Neural cell (in vitro differentiated cells): Measurements from ENCODE around the gene FBXL17. TPM values are rescaled to one million over a fixed set of nuclear protein-coding genes. Genes with fewer than 3 reads are reported as not detected.

Source experiments
- H2AFZ ChIP-seq: fragments of 200-600, 300-800 bp; sonication (generic), shearing (Covaris generic); 2 replicates; pipeline ENCODE4 v1.6.0; 2014; ENCODE audit warnings: low read depth, mild to moderate bottlenecking, antibody characterized with exemption, low read length, moderate library complexity
- H3F3A ChIP-seq: fragments of 200-600 bp; shearing (Covaris generic); 2 replicates; pipeline ENCODE4 v1.6.1; 2016; ENCODE audit warnings: mild to moderate bottlenecking, moderate library complexity, mixed read lengths, antibody characterized with exemption, low read length; ENCODE audit not compliant: insufficient read depth, poor library complexity, severe bottlenecking
- H3K27ac ChIP-seq: fragments of 200-600, 300-800 bp; sonication (generic), shearing (Covaris generic); 2 replicates; pipeline ENCODE4 v1.5.1; 2014; ENCODE audit warnings: mild to moderate bottlenecking, low read length, moderate library complexity
- H3K27me3 ChIP-seq: fragments of 300-800, 200-600 bp; sonication (generic), shearing (Covaris generic); 2 replicates; pipeline ENCODE4 v1.6.0; 2014; ENCODE audit warnings: mild to moderate bottlenecking, low read depth, low read length, moderate library complexity; ENCODE audit not compliant: insufficient read depth
- H3K36me3 ChIP-seq: fragments of 300-800, 200-600 bp; sonication (generic), shearing (Covaris generic); 2 replicates; pipeline ENCODE4 v1.5.1; 2014; ENCODE audit warnings: mild to moderate bottlenecking, antibody characterized with exemption, low read length, moderate library complexity; ENCODE audit not compliant: insufficient read depth
- H3K4me2 ChIP-seq: fragments of 300-800, 200-600 bp; sonication (generic), shearing (Covaris generic); 2 replicates; pipeline ENCODE4 v1.6.0; 2014; ENCODE audit warnings: mild to moderate bottlenecking, low read length
- H3K4me3 ChIP-seq: fragments of 300-800, 200-600 bp; sonication (generic), shearing (Covaris generic); 2 replicates; pipeline ENCODE4 v1.5.1; 2014; ENCODE audit warnings: mild to moderate bottlenecking, low read length, moderate library complexity
- H3K79me2 ChIP-seq: fragments of 200-600 bp; shearing (Covaris generic); replicated peaks from 2 replicates; pipeline ENCODE4 v1.6.0; 2014; ENCODE audit warnings: mild to moderate bottlenecking, low read length, moderate library complexity; ENCODE audit not compliant: insufficient read depth
- H3K9ac ChIP-seq: fragments of 300-800, 200-600 bp; sonication (generic), shearing (Covaris generic); 2 replicates; pipeline ENCODE4 v1.6.1; 2016; ENCODE audit warnings: mild to moderate bottlenecking, low read length, mixed read lengths
- H3K9me2 ChIP-seq: fragments of 200-600 bp; shearing (Covaris generic); 2 replicates; pipeline ENCODE4 v1.6.1; 2016; ENCODE audit warnings: mild to moderate bottlenecking, low read length, mixed read lengths; ENCODE audit not compliant: insufficient read depth
- H3K9me3 ChIP-seq: fragments of 200-600, 300-800 bp; sonication (generic), shearing (Covaris generic); 2 replicates; pipeline ENCODE4 v1.6.1; 2016; ENCODE audit warnings: mild to moderate bottlenecking, mixed run types, low read length, moderate library complexity, mixed read lengths
- H4K20me1 ChIP-seq: fragments of 200-600 bp; shearing (Covaris generic); 2 replicates; pipeline ENCODE4 v1.6.1; 2016; ENCODE audit warnings: mild to moderate bottlenecking, mixed run types; ENCODE audit not compliant: insufficient read depth
- EP300 ChIP-seq: fragments of 450-650 bp; conservative IDR thresholded peaks from 2 replicates; pipeline ENCODE4 v1.6.1; 2014; ENCODE audit warnings: antibody characterized with exemption, mild to moderate bottlenecking, moderate library complexity; ENCODE audit not compliant: poor library complexity, severe bottlenecking
- EZH2 ChIP-seq: fragments of 200-600, 300-800 bp; shearing (Covaris generic), sonication (generic); IDR thresholded peaks from 2 replicates; pipeline ENCODE4 v1.6.1; 2014; ENCODE audit warnings: antibody characterized with exemption, low read length, borderline replicate concordance, mild to moderate bottlenecking; ENCODE audit not compliant: insufficient read depth, poor library complexity, severe bottlenecking
- MXI1 ChIP-seq: fragments of 450-650 bp; conservative IDR thresholded peaks from 2 replicates; pipeline ENCODE4 v1.6.1; 2014; ENCODE audit warnings: antibody characterized with exemption, mild to moderate bottlenecking; ENCODE audit not compliant: poor library complexity, severe bottlenecking
- POLR2AphosphoS5 ChIP-seq: IDR thresholded peaks from 2 replicates; pipeline ENCODE4 v1.6.1; 2012
- RAD21 ChIP-seq: fragments of 450-650 bp; conservative IDR thresholded peaks from 2 replicates; pipeline ENCODE4 v1.6.1; 2014; ENCODE audit warnings: antibody characterized with exemption, mild to moderate bottlenecking, moderate library complexity
- SMC3 ChIP-seq: fragments of 450-650 bp; conservative IDR thresholded peaks from 2 replicates; pipeline ENCODE4 v1.6.1; 2014; ENCODE audit warnings: antibody characterized with exemption, mild to moderate bottlenecking, moderate library complexity; ENCODE audit not compliant: poor library complexity
- TAF1 ChIP-seq: IDR thresholded peaks from 2 replicates; pipeline ENCODE4 v1.6.1; 2012; ENCODE audit warnings: low read depth
- polyA plus RNA-seq: library from polyadenylated mRNA; depleted of rRNA; stranded (reverse); fragments of >200 nt; gene quantifications from 2 replicates; pipeline ENCODE4 v1.2.3, GENCODE V29; 2014
- TF ChIP-seq, protein P1 (sequence below): fragments of 450-650 bp; IDR thresholded peaks from 2 replicates; pipeline ENCODE4 v1.5.1; 2014; ENCODE audit warnings: antibody characterized with exemption, mild to moderate bottlenecking, moderate library complexity; ENCODE audit not compliant: poor library complexity, severe bottlenecking
- TF ChIP-seq, protein P2 (sequence below): IDR thresholded peaks from 2 replicates; pipeline ENCODE4 v1.6.1; 2012; ENCODE audit warnings: borderline replicate concordance

FBXL17 gene
- polyA plus RNA-seq, 1 donor from 2014 or later = 19.6 TPM

DNA sequence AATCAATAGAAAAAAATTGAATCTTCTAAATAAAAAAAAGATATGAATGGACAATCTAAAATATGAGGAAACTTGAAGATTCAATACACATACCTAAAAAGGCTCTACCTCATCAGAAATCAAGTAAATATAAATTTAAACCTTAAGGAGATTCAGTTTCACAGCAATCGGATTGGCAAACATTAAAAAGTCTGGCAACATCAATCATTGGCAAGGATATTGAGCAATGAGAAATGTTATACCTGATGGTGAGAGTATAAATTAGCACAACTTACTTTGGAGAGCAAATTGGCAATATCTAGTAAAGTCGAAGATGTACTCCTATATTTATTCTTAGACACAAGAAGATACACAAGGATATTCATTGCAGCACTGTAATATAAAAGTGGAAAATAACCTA, 436.8 kb downstream of the FBXL17 start:
- TF ChIP-seq EZH2 (no peak), SMC3 (no peak), RAD21 (no peak)
- TF ChIP-seq, protein P1, sequence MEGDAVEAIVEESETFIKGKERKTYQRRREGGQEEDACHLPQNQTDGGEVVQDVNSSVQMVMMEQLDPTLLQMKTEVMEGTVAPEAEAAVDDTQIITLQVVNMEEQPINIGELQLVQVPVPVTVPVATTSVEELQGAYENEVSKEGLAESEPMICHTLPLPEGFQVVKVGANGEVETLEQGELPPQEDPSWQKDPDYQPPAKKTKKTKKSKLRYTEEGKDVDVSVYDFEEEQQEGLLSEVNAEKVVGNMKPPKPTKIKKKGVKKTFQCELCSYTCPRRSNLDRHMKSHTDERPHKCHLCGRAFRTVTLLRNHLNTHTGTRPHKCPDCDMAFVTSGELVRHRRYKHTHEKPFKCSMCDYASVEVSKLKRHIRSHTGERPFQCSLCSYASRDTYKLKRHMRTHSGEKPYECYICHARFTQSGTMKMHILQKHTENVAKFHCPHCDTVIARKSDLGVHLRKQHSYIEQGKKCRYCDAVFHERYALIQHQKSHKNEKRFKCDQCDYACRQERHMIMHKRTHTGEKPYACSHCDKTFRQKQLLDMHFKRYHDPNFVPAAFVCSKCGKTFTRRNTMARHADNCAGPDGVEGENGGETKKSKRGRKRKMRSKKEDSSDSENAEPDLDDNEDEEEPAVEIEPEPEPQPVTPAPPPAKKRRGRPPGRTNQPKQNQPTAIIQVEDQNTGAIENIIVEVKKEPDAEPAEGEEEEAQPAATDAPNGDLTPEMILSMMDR = no peak
- no peaks in the 10 kb centered on the region for H3F3A ChIP-seq

GRCh38 chr5:107943923-107944322, 438.0 kb downstream of the FBXL17 start:
- H4K20me1 ChIP-seq = no peaks in the 10 kb centered on the region
- H3K9ac ChIP-seq = no peak overlapping the region
- no peaks in the 10 kb centered on the region for H3K79me2 ChIP-seq
- H3F3A ChIP-seq = no peaks in the 10 kb centered on the region
- TF ChIP-seq, protein P2, sequence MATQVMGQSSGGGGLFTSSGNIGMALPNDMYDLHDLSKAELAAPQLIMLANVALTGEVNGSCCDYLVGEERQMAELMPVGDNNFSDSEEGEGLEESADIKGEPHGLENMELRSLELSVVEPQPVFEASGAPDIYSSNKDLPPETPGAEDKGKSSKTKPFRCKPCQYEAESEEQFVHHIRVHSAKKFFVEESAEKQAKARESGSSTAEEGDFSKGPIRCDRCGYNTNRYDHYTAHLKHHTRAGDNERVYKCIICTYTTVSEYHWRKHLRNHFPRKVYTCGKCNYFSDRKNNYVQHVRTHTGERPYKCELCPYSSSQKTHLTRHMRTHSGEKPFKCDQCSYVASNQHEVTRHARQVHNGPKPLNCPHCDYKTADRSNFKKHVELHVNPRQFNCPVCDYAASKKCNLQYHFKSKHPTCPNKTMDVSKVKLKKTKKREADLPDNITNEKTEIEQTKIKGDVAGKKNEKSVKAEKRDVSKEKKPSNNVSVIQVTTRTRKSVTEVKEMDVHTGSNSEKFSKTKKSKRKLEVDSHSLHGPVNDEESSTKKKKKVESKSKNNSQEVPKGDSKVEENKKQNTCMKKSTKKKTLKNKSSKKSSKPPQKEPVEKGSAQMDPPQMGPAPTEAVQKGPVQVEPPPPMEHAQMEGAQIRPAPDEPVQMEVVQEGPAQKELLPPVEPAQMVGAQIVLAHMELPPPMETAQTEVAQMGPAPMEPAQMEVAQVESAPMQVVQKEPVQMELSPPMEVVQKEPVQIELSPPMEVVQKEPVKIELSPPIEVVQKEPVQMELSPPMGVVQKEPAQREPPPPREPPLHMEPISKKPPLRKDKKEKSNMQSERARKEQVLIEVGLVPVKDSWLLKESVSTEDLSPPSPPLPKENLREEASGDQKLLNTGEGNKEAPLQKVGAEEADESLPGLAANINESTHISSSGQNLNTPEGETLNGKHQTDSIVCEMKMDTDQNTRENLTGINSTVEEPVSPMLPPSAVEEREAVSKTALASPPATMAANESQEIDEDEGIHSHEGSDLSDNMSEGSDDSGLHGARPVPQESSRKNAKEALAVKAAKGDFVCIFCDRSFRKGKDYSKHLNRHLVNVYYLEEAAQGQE = no peak
- TF ChIP-seq TAF1 (no peak), POLR2AphosphoS5 (no peak), SMC3 (no peak), MXI1 (no peak), RAD21 (no peak), EZH2 (no peak), EP300 (no peak)
- TF ChIP-seq, protein P1 = no peak
- H3K4me2 ChIP-seq = no peak overlapping the region
- no peak overlapping the region for H2AFZ ChIP-seq
- no peaks in the 10 kb centered on the region for H3K36me3 ChIP-seq
- H3K27me3 ChIP-seq = no peaks in the 10 kb centered on the region
- H3K27ac ChIP-seq = no peak overlapping the region
- no peaks in the 10 kb centered on the region for H3K9me3 ChIP-seq
- no peak overlapping the region for H3K4me3 ChIP-seq
- H3K9me2 ChIP-seq = no peaks in the 10 kb centered on the region

More for the DNA sequence above, 436.8 kb downstream of the FBXL17 start:
- no peaks in the 10 kb centered on the region for H3K79me2 ChIP-seq
- no peak overlapping the region for H3K4me3 ChIP-seq
- H4K20me1 ChIP-seq = no peaks in the 10 kb centered on the region
- no peaks in the 10 kb centered on the region for H3K36me3 ChIP-seq
- no peaks in the 10 kb centered on the region for H3K9me3 ChIP-seq
- H3K9me2 ChIP-seq = no peaks in the 10 kb centered on the region
- H3K27ac ChIP-seq = no peak overlapping the region
- no peak overlapping the region for H2AFZ ChIP-seq
- no peaks in the 10 kb centered on the region for H3K27me3 ChIP-seq
- H3K4me2 ChIP-seq = no peak overlapping the region
- H3K9ac ChIP-seq = no peak overlapping the region
